Liver (tissue), 3 donors: ENCODE data around the gene PAX6.

Experiments
- ATF3 ChIP-seq: IDR thresholded peaks from 2 replicates; pipeline ENCODE4 v1.6.1; 2016; ENCODE audit warnings: antibody characterized with exemption
- CTCF ChIP-seq: fragments of 150-350 bp; IDR thresholded peaks from 2 replicates; pipeline ENCODE4 v1.5.1; 2017; ENCODE audit warnings: improper control_type of control experiment, low read depth, low read length; ENCODE audit not compliant: missing input control
- EGR1 ChIP-seq, 2 donors: IDR thresholded peaks; 2 replicates each; pipeline ENCODE4 v1.6.1; 2016 to 2018; ENCODE audit warnings: antibody characterized with exemption in 2 of 2, low read depth in 2 of 2
- FOXA1 ChIP-seq: IDR thresholded peaks from 2 replicates; pipeline ENCODE4 v1.6.1; 2016; ENCODE audit warnings: antibody characterized with exemption
- GABPA ChIP-seq, 2 donors: IDR thresholded peaks in 1 of 2; conservative IDR thresholded peaks in 1 of 2; 2 replicates each; pipeline ENCODE4 v1.6.1; 2016; ENCODE audit warnings: antibody characterized with exemption in 2 of 2, mild to moderate bottlenecking in 1 of 2, moderate library complexity in 1 of 2
- JUND ChIP-seq, 2 donors: IDR thresholded peaks; 2 replicates each; pipeline ENCODE4 v1.6.1; 2016; ENCODE audit warnings: antibody characterized with exemption in 2 of 2
- MAX ChIP-seq: IDR thresholded peaks from 2 replicates; pipeline ENCODE4 v1.6.1; 2016; ENCODE audit warnings: antibody characterized with exemption
- RAD21 ChIP-seq, 2 donors: IDR thresholded peaks; 2 replicates each; pipeline ENCODE4 v1.6.1; 2016; ENCODE audit warnings: antibody characterized with exemption in 2 of 2, mild to moderate bottlenecking in 2 of 2
- RXRA ChIP-seq, 2 donors: IDR thresholded peaks; 2 replicates each; pipeline ENCODE4 v1.6.1; 2017 to 2018; ENCODE audit warnings: antibody characterized with exemption in 2 of 2, mild to moderate bottlenecking in 1 of 2
- SP1 ChIP-seq: IDR thresholded peaks from 2 replicates; pipeline ENCODE4 v1.6.1; 2018; ENCODE audit warnings: antibody characterized with exemption, mild to moderate bottlenecking
- TAF1 ChIP-seq: conservative IDR thresholded peaks from 2 replicates; pipeline ENCODE4 v1.6.1; 2016; ENCODE audit warnings: antibody characterized with exemption, mild to moderate bottlenecking
- YY1 ChIP-seq: IDR thresholded peaks from 2 replicates; pipeline ENCODE4 v1.6.1; 2016; ENCODE audit warnings: antibody characterized with exemption, mild to moderate bottlenecking
- ZBTB33 ChIP-seq: IDR thresholded peaks from 2 replicates; pipeline ENCODE4 v1.6.1; 2016; ENCODE audit warnings: antibody characterized with exemption
- TF ChIP-seq, protein P1 (sequence below): IDR thresholded peaks from 2 replicates; pipeline ENCODE4 v1.6.1; 2016; ENCODE audit warnings: antibody characterized with exemption, mild to moderate bottlenecking
- donor health status: healthy.
- donor health status: healthy.

- TF ChIP-seq CTCF (no peak), YY1 (no peak), EGR1 (IDR thresholded peaks at IDR 0.05; ENCODE audit: low read depth in 2 of 2) (no peak), ZBTB33 (no peak), JUND (IDR thresholded peaks at IDR 0.05) (no peak), ATF3 (no peak), RAD21 (IDR thresholded peaks at IDR 0.05) (no peak), TAF1 (no peak), GABPA (IDR thresholded peaks at IDR 0.05 in 1 of 2, conservative IDR thresholded peaks at IDR 0.05 in 1 of 2) (no peak), RXRA (IDR thresholded peaks at IDR 0.05) (no peak), SP1 (no peak), MAX (no peak), FOXA1 (no peak)
- TF ChIP-seq, protein P1, sequence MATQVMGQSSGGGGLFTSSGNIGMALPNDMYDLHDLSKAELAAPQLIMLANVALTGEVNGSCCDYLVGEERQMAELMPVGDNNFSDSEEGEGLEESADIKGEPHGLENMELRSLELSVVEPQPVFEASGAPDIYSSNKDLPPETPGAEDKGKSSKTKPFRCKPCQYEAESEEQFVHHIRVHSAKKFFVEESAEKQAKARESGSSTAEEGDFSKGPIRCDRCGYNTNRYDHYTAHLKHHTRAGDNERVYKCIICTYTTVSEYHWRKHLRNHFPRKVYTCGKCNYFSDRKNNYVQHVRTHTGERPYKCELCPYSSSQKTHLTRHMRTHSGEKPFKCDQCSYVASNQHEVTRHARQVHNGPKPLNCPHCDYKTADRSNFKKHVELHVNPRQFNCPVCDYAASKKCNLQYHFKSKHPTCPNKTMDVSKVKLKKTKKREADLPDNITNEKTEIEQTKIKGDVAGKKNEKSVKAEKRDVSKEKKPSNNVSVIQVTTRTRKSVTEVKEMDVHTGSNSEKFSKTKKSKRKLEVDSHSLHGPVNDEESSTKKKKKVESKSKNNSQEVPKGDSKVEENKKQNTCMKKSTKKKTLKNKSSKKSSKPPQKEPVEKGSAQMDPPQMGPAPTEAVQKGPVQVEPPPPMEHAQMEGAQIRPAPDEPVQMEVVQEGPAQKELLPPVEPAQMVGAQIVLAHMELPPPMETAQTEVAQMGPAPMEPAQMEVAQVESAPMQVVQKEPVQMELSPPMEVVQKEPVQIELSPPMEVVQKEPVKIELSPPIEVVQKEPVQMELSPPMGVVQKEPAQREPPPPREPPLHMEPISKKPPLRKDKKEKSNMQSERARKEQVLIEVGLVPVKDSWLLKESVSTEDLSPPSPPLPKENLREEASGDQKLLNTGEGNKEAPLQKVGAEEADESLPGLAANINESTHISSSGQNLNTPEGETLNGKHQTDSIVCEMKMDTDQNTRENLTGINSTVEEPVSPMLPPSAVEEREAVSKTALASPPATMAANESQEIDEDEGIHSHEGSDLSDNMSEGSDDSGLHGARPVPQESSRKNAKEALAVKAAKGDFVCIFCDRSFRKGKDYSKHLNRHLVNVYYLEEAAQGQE: no peak
These were observed 46.4 kb downstream of the PAX6 start for GRCh38 chr11:31764766-31765165.
